ENCODE data around the gene RAPSN.

DNA sequence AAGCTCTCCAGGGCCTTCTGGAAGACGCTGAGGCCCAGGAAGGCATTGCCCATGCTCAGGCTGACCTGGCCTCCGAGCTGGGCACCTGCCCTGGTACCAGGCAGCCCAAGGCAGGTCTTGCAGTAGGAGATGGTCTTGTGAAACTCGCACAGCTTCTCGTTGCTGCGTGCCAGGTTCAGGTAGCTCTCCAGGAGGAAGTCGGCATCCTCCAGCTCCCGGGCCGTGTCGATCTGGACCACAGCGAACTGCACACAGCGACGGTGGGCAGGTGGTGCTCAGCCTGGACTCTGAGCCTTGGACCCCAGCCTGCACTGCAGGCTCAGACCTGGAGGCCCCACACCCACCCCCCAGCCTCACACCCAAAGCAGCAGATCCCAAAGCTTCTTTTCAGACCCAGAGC lies 1.0 kb downstream of the RAPSN start:
- TF ChIP-seq POLR2A (IDR thresholded peaks at IDR 0.05) = no peak
- TF ChIP-seq, protein P1, sequence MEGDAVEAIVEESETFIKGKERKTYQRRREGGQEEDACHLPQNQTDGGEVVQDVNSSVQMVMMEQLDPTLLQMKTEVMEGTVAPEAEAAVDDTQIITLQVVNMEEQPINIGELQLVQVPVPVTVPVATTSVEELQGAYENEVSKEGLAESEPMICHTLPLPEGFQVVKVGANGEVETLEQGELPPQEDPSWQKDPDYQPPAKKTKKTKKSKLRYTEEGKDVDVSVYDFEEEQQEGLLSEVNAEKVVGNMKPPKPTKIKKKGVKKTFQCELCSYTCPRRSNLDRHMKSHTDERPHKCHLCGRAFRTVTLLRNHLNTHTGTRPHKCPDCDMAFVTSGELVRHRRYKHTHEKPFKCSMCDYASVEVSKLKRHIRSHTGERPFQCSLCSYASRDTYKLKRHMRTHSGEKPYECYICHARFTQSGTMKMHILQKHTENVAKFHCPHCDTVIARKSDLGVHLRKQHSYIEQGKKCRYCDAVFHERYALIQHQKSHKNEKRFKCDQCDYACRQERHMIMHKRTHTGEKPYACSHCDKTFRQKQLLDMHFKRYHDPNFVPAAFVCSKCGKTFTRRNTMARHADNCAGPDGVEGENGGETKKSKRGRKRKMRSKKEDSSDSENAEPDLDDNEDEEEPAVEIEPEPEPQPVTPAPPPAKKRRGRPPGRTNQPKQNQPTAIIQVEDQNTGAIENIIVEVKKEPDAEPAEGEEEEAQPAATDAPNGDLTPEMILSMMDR (IDR thresholded peaks at IDR 0.05) = no peak
